Measurements from ENCODE around the gene MSANTD1.

The MSANTD1 gene

GRCh38 chr4:3234171-3235029 is 14.6 kb upstream of the MSANTD1 start:
- no peak for DNase-seq

GRCh38 chr4:3235030-3235345 is 14.0 kb upstream of the MSANTD1 start:
- no peak for DNase-seq

- no peak for DNase-seq
Measured at GRCh38 chr4:3235581-3235980, 13.4 kb upstream of the MSANTD1 start.

GRCh38 chr4:3236326-3236878 is 12.6 kb upstream of the MSANTD1 start:
- DNase-seq, result no peak

GRCh38 chr4:3237266-3237665 is 11.7 kb upstream of the MSANTD1 start:
- DNase-seq, result no peak

- DNase-seq, result no peak
Measured at GRCh38 chr4:3237712-3238560, 11.0 kb upstream of the MSANTD1 start.

GRCh38 chr4:3238721-3239120 is 10.2 kb upstream of the MSANTD1 start:
- no peak for DNase-seq

- no peak for DNase-seq
Measured at GRCh38 chr4:3239303-3239702, 9.7 kb upstream of the MSANTD1 start.

GRCh38 chr4:3239998-3240920 is 8.7 kb upstream of the MSANTD1 start:
- DNase-seq, result no peak

GRCh38 chr4:3240936-3241522 is 7.9 kb upstream of the MSANTD1 start:
- DNase-seq, result no peak

- no peak for DNase-seq
Measured at GRCh38 chr4:3241898-3242524, 6.9 kb upstream of the MSANTD1 start.

GRCh38 chr4:3243136-3243780 is 5.7 kb upstream of the MSANTD1 start:
- no peak for DNase-seq

- no peak for DNase-seq
Measured at GRCh38 chr4:3244002-3244401, 5.0 kb upstream of the MSANTD1 start.

GRCh38 chr4:3244747-3245146 is 4.2 kb upstream of the MSANTD1 start:
- no peak for DNase-seq

GRCh38 chr4:3245676-3246075 is 3.3 kb upstream of the MSANTD1 start:
- no peak for DNase-seq

GRCh38 chr4:3246458-3247398 is 2.2 kb upstream of the MSANTD1 start:
- no peak for DNase-seq

GRCh38 chr4:3247399-3248177 is 1.4 kb upstream of the MSANTD1 start:
- no peak for DNase-seq

- DNase-seq, result no peak
Measured at GRCh38 chr4:3248178-3248480, 830 bp upstream of the MSANTD1 start.

GRCh38 chr4:3249711-3250437 is 915 bp downstream of the MSANTD1 start:
- DNase-seq, result no peak

Data from activated CD4-positive, alpha-beta T cell treated with anti-CD3 and anti-CD28 coated beads, Interleukin-2, amount 50 U/mL, for 4 hours (primary cell).